Umbilical cord (tissue), 2 donors: Measurements from ENCODE around the gene SLC25A21. TPM values are rescaled to one million over a fixed set of nuclear protein-coding genes. Genes with fewer than 3 reads are reported as not detected.

Experiments
- DNase-seq: peaks from one replicate; pipeline ENCODE4 v3.0.0-alpha.2; 2015; ENCODE audit warnings: low spot score
- total RNA-seq: library from RNA; depleted of rRNA; stranded (reverse); fragments of >200 nt; gene quantifications from one replicate; pipeline ENCODE4 v1.2.3, GENCODE V29; 2014; ENCODE audit warnings: low replicate concordance; ENCODE audit not compliant: insufficient read depth

The SLC25A21 gene
- total RNA-seq, 1 donor from 2014 or later, result 1.7 TPM

- no peak for DNase-seq
These were observed 507.8 kb downstream of the SLC25A21 start for GRCh38 chr14:36664322-36665193.

- peak; percentile 50 for DNase-seq
These were observed 508.7 kb downstream of the SLC25A21 start for GRCh38 chr14:36663404-36664321.

DNA sequence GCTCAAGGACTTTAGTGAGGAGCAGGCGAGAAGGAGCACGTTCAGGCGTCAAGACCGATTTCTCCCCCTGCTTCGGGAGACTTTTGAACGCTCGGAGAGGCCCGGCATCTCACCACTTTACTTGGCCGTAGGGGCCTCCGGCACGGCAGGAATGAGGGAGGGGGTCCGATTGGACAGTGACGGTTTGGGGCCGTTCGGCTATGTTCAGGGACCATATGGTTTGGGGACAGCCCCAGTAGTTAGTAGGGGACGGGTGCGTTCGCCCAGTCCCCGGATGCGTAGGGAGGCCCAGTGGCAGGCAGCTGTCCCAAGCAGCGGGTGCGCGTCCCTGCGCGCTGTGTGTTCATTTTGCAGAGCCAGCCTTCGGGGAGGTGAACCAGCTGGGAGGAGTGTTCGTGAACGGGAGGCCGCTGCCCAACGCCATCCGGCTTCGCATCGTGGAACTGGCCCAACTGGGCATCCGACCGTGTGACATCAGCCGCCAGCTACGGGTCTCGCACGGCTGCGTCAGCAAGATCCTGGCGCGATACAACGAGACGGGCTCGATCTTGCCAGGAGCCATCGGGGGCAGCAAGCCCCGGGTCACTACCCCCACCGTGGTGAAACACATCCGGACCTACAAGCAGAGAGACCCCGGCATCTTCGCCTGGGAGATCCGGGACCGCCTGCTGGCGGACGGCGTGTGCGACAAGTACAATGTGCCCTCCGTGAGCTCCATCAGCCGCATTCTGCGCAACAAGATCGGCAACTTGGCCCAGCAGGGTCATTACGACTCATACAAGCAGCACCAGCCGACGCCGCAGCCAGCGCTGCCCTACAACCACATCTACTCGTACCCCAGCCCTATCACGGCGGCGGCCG lies 509.6 kb downstream of the SLC25A21 start:
- no peak for DNase-seq

- DNase-seq, result no peak
These were observed 510.2 kb downstream of the SLC25A21 start for GRCh38 chr14:36662258-36662542.

DNA sequence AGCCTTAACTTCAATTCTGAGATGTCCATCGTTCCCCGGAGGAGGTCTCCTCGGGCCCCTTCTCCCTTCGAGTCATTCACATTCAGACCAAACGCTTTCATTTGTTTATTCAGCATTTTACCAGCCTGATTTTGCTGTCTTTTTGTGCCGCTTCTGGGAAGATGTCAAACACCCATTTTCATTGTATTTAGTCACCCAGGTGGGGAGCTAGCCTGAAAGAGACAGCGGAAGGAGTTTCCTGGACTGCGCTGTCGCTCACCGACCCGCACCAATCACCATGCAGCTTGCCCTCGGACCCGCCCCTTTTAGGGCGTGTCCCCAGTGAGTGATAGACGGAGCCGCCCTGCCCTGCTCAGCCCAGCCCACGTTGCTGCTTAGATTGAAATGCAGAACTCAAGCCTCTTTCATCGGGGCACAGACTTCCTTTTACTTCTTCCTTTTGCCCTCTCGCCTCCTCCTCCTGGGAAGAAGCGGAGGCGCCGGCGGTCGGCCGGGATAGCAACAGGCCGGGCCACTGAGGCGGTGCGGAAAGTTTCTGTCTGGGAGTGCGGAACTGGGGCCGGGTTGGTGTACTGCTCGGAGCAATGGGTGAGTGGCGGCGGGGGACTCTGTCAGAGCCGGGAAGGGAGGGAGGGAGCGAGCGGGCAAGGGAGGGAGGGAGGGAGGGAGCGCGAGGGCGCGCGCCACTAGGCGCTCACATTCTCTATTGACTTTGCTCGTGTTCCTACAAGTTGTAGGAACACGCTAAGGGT lies 510.7 kb downstream of the SLC25A21 start, which contains the start of gene PAX9:
Gene PAX9, plus strand, starts transcription at position 355 of the 752 bp plus-strand sequence. Its CDS starts 230 bp downstream, at position 585.
- peak; percentile 90 for DNase-seq

DNA sequence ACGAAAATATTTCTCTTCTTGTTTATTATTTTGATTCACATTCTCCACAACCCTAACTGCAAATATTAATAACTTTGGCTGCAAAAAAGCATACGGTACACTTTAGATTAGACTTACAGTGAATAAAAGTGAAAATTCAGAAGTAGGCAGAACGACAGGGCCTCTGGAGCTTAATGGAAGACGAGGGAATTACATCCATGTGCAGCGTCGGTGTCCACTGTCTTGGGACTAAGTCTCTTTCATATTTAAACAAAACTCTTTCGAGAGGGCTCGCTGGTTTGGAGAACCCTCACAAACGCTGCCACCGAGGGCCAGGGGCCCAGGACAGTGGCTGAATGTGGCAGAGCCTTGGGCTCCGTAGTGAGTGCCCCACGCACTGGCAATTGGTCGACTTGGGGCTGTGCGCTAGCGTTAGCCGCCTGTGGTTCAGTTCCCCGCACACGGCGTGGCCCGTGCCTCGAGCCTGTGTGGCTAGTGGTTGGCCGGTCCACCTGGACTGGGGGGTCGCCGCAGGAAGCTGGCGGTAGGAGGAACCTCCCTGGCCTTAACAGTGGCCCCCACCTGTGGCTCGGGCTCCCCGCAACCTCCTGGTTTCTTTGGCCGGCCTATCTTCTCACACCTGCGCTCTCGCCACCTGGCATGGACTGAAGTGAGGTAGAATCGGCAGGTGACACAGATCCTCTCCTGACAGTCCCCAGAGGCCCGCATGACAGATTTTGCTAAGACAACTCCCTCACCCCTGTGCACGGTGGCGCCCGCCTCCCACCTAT lies 511.5 kb downstream of the SLC25A21 start:
- no peak for DNase-seq

DNA sequence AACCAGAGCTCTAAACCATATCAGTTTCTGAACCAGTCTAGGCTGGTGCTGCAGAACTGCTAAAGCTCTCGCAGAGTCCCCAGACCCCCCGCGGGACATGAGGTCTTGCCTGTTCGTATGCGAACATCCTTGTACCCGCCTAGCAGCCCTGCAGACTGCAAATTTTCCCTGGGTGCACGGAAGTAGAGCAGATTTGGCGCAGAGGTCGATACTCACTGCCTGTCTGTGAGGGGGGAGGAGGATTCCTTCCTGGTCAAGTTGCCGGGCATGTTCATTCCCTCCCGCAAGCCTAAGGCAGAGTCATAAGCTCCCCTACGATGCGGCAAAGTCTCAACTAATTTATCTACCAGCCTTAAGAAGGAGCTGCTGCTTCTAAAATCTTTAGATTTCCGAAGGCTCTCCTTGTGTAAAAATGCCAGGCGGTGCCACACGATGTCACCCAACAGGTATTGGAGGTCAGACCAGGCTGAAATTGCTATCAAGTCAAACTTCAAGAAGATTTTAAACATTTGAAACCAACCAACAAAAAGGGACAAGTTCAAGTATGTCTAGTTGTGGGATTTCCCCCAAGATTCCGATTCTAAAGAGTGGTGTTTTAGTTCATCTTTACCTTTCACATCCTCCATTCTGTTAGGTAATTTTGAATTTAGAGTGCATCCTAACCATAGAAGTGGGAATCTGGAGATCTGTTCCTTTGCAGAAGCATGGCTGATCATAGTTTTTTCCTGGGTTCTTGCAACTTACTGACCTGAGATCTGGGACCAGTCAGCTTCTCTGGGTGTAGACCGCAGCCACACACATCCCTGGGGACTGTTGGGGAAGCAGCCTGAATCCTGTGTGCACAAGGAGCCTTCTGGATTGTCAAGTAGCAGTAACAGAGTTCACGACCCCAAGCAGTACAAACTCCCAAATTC lies 512.3 kb downstream of the SLC25A21 start:
- DNase-seq, result no peak

DNA sequence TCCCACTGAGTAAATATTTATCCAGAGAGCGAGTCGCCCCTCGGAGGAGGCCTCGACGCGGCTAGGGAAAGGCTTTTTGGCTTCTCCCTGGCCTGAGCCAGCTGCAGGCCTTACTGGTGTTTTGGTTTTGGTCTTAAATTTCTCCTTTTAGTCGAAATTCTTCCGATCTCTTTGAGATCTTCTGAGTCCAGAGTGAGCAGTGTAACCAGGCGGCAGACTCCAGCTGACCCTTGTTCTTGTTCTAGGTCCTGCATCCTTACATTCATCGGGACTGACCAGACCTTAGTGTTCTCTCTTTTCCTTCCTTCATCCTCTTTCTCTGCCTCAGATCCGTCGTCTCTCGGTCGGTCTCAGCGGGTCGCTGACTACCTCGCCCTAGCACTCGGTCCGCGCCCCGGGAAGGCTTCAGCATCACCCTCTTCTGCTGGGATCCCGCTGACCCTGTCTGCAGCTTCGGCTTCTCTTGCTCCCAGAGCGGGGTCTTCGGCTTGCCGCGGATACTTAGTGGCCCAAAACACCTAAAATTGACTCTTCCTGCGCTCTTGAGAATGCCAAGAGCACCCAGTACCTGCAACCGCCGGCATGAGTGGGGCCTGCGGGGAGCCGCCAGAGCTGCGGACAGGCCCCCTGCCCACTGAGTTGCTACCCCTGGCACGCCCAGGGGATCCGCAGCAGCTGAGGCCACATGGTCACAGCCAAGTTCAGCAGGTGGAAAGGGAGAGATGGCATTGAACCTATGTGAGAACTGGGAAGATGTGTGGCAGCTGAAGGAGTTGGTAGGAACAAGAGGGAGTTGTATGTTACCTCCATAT lies 513.2 kb downstream of the SLC25A21 start:
- DNase-seq, result no peak

DNA sequence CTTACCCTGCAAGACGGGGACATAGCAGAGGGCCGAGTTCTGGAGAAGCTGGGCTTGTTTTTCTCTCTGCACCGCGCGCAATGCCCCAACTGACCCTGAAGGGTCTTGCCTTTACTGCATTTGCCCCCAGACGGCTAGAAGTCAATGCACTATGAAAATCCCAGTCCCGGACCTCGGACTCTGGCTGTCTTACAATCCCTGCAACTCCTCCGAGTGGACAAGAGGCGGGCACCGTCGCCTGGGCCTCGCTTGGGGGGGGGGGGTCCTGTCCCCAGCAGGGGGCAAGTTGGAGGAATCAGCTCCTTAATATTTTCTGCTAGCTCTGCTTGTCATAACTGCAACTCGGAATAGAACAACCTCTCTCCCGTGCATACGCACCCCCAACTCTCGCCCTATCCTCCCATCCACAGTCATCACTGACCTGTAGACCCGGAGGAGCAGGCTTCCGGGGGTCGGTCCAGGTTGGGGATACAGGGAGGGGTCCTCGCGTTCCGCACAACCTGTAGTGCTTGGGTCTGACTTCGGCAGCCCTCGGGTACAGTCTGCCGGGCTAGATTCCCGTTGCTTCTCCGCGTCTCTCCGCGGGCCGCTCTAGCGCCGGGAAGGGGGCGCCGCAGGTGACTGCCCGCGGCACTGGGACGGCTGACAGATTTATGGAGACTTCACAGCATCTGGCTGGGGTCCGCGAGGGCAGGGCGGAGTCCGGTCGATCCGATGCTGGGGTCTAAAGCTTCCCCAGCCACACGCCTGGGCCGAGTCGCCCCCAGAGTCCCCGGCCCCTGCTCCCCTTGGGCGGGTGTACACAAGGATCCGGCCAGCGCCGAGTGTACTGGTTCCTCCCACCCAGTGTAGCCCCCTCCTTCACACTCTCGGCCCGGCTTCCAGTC lies 514.0 kb downstream of the SLC25A21 start:
- DNase-seq, result no peak

- no peak for DNase-seq
These were observed 514.8 kb downstream of the SLC25A21 start for GRCh38 chr14:36657399-36658122.

GRCh38 chr14:36656687-36657398 lies 515.6 kb downstream of the SLC25A21 start:
- no peak for DNase-seq

GRCh38 chr14:36655963-36656686 lies 516.3 kb downstream of the SLC25A21 start:
- DNase-seq, result no peak

DNA sequence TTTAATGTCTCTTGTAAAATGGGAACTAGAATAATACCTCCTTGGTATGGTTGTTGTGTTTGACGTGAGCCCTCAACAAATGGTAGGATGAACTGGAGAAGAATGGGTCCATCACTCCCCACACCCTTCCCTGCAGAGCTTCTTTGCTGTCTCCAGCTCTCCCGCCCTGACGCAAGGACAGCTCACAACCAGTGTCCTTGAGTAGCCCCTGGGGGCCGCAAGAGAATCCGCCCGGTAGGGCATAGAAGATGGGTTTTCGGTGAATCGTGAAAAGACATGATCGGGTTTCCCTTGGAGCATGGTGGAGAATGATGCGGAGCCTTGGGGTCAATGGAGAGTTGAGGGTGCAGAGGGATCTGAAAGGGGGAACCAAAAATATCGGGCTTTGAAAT lies 516.8 kb downstream of the SLC25A21 start:
- DNase-seq, result no peak

GRCh38 chr14:36654794-36655381 lies 517.5 kb downstream of the SLC25A21 start:
- DNase-seq, result no peak
